DMS 273 treated with DMSO at 0.1 percent for 48 hours (cell line): Measurements from ENCODE around the gene CDH18.

Experiments
- DNase-seq: peaks from one replicate; lab custom pipeline; 2025; lab: John Stamatoyannopoulos, UW

CDH18 gene

GRCh38 chr5:19928562-19929421 is 59.2 kb downstream of the CDH18 start:
- no peak for DNase-seq

DNA sequence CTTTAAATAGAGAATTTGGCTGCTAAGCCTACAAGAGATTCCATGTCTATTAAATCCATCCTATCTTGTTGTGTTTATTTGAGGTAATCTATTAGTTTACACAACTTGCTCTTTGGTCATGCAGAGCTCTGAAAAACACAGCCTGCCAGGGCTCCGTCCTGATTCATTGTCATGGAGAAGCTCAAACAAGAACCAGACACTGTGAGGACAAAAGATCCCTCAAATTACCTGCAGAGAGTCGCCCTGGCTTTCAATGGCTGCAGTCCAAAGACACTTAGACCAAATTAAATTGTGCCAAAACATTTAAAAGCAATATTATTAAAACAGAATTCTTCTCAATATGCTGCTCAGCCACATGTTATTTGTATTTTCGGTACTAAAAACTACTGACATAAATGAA is 60.1 kb downstream of the CDH18 start:
- DNase-seq = no peak

GRCh38 chr5:19927170-19927569 is 60.8 kb downstream of the CDH18 start:
- no peak for DNase-seq

- DNase-seq = no peak
These were observed 64.3 kb downstream of the CDH18 start for GRCh38 chr5:19923742-19924141.

DNA sequence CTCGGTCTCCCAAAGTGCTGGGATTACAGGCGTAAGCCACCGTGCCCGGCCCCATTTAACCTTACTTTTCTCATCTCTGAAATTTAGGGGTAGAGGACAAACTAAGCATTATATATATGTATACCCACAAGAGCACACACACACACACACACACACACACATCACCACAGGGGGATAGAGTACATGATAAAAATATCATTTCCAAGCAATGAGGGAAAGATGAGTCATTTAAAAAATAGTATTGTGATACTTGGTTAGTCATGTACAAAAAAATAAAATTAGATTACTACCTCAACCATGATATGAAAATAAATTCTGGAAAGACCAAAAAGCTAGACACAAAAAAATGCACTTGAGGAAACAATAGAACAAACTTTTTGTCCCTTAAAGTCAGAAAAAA is 67.2 kb downstream of the CDH18 start:
- DNase-seq = no peak

DNA sequence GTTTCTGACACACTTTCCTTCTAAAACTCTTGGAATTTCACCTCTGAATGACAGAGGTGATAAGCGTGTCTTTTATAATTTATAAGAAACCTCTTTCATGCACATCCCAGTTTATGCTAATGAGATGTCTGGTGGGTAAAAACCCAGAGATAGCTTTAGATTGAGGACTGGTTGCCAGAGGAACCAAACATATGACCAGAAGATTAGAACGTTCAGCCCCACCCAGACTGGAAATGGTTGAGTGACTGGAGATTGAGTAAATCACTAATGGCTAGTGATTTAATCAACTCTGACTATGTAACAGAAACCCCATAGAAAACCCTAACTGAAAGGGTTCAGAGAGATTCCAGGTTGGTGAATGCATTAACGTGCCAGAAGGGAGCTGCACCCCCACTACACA is 69.2 kb downstream of the CDH18 start:
- DNase-seq = no peak

GRCh38 chr5:19917588-19918122 is 70.3 kb downstream of the CDH18 start:
- DNase-seq = no peak

- no peak for DNase-seq
These were observed 77.9 kb downstream of the CDH18 start for GRCh38 chr5:19910136-19910535.

GRCh38 chr5:19904766-19905165 is 83.2 kb downstream of the CDH18 start:
- DNase-seq = no peak

DNA sequence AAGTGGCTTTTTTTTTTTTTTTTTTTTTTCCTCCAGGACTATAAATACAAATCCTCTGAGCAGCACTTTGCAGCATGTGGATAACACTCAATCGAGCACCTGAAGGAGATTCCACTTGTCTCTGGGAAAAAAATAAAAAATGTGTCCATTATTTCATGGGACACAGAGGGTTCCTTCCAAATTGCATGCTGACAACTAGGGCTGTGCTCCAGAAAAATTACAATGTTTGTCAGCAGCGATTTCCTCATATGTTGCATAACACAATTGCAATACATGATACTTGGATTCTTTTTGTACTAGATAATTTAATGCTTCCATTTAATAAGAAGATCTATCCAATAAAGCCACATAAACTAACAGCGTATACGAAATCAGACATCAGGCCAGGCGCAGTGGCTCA is 84.4 kb downstream of the CDH18 start:
- no peak for DNase-seq

DNA sequence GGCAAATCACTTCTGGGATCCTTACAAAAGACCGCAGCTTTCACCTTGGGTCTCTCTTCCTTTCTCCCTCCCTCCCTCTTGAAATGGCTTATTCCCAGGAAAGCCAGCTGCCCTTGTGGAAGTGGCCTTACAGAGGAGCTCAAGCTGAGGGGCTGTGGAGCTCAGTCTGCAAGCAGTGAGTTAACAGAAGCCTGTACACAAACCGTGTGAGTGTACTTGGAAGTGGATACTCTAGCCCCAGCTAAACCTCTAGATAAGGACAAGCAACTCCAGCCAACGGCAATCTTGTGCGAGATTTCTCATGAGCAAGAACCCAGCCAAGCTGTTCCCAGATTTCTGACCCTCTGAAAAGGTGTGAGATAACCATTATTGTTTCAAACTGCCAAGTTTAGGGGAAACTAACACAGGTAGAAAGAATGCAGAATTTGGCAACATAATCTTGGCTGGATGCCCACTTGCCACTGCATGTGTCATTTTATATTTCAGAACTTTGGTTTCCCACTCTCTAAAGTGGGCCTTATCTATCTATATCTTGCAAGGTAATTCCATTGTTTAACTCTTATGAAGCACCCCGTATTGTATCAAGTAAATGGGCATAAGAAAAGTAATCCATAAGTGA is 85.6 kb downstream of the CDH18 start:
- no peak for DNase-seq

- no peak for DNase-seq
These were observed 87.7 kb downstream of the CDH18 start for GRCh38 chr5:19900269-19900668.

- DNase-seq = no peak
These were observed 96.3 kb downstream of the CDH18 start for GRCh38 chr5:19891658-19892057.

DNA sequence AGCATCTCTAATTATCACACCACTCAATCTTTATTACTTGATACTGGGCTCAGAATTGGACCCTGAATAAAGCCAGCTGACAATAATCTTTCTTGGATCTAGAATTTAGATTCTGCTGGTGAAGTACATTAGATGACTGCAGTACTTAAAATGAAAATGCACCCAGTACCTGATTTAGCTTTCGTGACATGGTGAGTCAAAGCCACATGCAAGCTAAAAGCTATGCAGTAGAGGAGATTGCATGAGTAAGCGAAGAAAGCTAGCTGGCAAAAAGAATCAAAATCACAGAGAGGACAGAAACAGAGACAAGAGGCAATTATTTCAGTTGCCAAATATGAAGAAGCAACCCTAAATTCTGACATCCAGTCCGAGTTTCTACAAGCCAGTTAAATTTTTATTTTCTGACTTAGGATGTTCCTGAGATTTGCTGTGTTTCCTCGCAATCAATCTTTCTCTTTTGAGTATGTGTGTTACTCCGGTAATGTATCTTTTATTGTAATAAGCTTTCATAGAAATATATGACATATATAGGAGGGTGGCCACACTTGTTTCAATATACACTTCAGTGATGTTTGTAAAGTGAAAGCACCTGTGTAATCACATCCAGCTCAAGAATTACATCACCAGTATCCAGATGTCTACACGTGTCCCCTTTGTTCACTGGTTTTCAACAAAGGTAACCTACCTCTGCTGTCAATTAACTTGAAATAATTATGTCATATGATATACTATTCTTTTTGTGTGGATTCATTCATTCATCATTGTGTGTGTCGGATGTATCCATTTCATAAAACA is 101.7 kb downstream of the CDH18 start:
- no peak for DNase-seq

- no peak for DNase-seq
These were observed 102.8 kb downstream of the CDH18 start for GRCh38 chr5:19885040-19885824.

DNA sequence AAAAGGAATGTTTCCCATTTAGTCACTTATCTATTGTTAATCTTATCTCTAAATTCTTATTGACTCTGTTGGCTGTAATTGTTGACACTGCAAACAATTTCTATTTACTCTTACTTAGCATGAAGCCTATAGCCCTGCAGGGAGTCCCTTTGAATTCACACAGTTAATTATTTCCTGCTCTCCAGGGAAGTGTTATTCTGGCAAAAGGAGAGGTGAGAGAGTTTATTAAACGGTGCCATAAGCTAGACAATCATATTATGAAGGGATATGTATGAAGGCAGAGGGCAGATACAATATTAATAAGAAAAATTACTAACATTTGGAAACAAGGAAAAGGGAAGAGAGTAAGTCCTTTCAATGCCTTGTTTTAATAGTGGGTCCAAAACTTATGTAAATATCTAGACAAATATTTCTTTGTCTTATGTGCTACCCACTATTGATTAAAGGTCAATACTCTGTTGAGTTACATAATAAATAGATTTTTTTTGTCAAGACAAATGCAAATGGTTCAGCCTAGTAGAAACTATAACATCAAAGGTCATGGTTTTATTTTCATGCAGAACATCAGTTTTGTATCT is 107.1 kb downstream of the CDH18 start:
- DNase-seq = no peak

GRCh38 chr5:19880458-19880857 is 107.5 kb downstream of the CDH18 start:
- DNase-seq = no peak

- DNase-seq = no peak
These were observed 113.2 kb downstream of the CDH18 start for GRCh38 chr5:19874811-19875210.

DNA sequence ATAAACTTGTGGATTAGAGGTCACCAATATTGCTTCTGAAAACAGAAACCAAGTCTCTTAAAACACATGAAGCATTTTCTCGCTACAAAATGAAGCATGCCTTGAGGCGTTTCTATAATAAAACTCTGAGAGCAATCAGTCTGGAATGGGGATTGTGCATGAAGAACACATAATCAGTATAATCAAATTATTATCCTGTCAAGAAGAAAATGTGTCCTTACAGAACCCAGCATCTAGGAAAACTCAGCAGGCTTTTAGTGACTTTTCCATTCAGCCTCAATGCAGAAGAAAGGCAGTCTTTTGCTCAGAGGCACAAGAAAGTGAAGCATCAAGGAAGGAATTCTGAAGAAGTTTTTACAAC is 121.9 kb downstream of the CDH18 start:
- DNase-seq = no peak

DNA sequence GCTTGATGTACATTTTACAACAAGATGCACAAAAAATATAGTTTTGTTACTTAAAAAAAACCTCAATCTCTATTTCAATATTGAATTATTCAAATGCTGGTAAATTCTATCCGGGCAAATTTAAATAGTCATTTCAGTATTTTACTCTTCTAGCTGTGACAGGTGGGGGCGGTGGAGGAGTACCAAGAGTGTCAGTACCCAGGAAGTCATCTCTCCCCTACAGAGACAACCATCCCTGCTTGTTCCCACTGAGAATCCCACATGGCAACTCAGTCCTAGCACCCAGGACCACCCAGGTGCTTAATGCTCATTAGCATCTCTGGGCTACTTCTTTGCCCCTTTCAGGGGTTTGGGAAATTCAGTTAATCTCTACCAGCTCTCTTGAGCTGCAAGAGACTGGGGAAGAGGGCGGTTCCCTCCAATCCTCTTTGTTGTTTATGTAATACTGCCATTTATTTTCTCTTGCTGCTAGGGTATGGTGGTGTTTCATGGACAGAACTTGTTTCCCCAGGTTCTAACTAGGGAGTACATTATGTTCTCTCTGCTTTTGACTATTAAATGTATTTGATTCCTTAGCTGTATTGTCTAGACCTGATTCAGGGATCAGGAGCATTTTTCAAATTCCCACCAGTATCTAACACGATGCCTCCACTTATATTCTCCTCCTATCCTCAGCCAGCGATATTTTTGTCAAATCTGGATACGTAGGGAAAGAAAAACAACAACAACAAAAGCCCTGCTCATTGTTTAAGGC is 122.5 kb downstream of the CDH18 start:
- DNase-seq = no peak

GRCh38 chr5:19862711-19863110 is 125.3 kb downstream of the CDH18 start:
- no peak for DNase-seq
